IMR-90 (cell line): Measurements from ENCODE around the gene COL5A2. TPM values are rescaled to one million over a fixed set of nuclear protein-coding genes. Genes with fewer than 3 reads are reported as not detected.

Source experiments
- ATAC-seq: fragments of 200-7000 bp; cut with Tn5 transposase; 2 replicates; pipeline ENCODE4 v1.9.1; 2020; ENCODE audit warnings: low read depth, mild to moderate bottlenecking, moderate library complexity
- BruUV-seq: library from RNA; stranded (reverse); fragments of 400-500 nt; replicated peaks from 2 replicates; lab custom pipeline; 2021; lab: Mats Ljungman, UMichigan
- CTCF ChIA-PET: fragments of 300-600 bp; formaldehyde crosslinking; extraction: SDS; loops from one replicate; lab custom pipeline; 2021; ENCODE audit warnings: antibody characterized with exemption; lab: Yijun Ruan, JAX
- POLR2A ChIA-PET: fragments of 300-600 bp; sonication (Branson Sonifier 250); formaldehyde crosslinking; loops from one replicate; lab custom pipeline; 2022; ENCODE audit warnings: antibody characterized with exemption; ENCODE audit not compliant: unreplicated experiment; lab: Charles Lee
- DNase-seq: peaks from one replicate; pipeline ENCODE4 v3.0.0; 2013
- H2AFZ ChIP-seq: replicated peaks from 2 replicates; pipeline ENCODE3; 2013; ENCODE audit warnings: low read length, mild to moderate bottlenecking; ENCODE audit not compliant: poor library complexity
- H2AK5ac ChIP-seq: 2 replicates; pipeline ENCODE4 v1.6.1; 2013; ENCODE audit warnings: low read depth, low read length, inconsistent platforms
- H2AK9ac ChIP-seq: replicated peaks from 2 replicates; pipeline ENCODE3; 2013; ENCODE audit warnings: mild to moderate bottlenecking, low read depth, low read length, moderate library complexity; ENCODE audit not compliant: poor library complexity
- H2BK120ac ChIP-seq: 2 replicates; pipeline ENCODE4 v1.6.1; 2013; ENCODE audit warnings: low read depth, low read length, inconsistent platforms
- H2BK15ac ChIP-seq: 3 replicates; pipeline ENCODE4 v1.6.1; 2013; ENCODE audit warnings: low read depth, low read length, inconsistent platforms
- H2BK20ac ChIP-seq: 2 replicates; pipeline ENCODE4 v1.6.1; 2013; ENCODE audit warnings: low read depth, mild to moderate bottlenecking, inconsistent platforms, low read length, moderate library complexity
- H2BK5ac ChIP-seq: 2 replicates; pipeline ENCODE4 v1.6.1; 2013; ENCODE audit warnings: mild to moderate bottlenecking, low read depth, low read length, inconsistent platforms; ENCODE audit not compliant: poor library complexity, severe bottlenecking
- H3K14ac ChIP-seq: replicated peaks from 2 replicates; pipeline ENCODE4 v1.6.1; 2013; ENCODE audit warnings: low read depth, low read length, inconsistent platforms
- H3K18ac ChIP-seq: 2 replicates; pipeline ENCODE4 v1.6.1; 2013; ENCODE audit warnings: low read depth, low read length, control low read depth
- H3K23ac ChIP-seq: 2 replicates; pipeline ENCODE4 v1.6.1; 2013; ENCODE audit warnings: low read depth, low read length, inconsistent platforms
- H3K27ac ChIP-seq: 2 replicates; pipeline ENCODE4 v1.5.1; 2013; ENCODE audit warnings: mild to moderate bottlenecking, control low read depth, low read length; ENCODE audit not compliant: insufficient read depth
- H3K27me3 ChIP-seq: 2 replicates; pipeline ENCODE4 v1.6.1; 2013; ENCODE audit warnings: low read length; ENCODE audit not compliant: control insufficient read depth, insufficient read depth
- H3K36me3 ChIP-seq: 2 replicates; pipeline ENCODE4 v1.6.1; 2013; ENCODE audit warnings: low read length, mixed read lengths; ENCODE audit not compliant: control insufficient read depth, insufficient read depth
- H3K4ac ChIP-seq: 2 replicates; pipeline ENCODE4 v1.6.1; 2013; ENCODE audit warnings: low read depth, low read length, inconsistent platforms
- H3K4me1 ChIP-seq: 2 replicates; pipeline ENCODE4 v1.6.1; 2013; ENCODE audit warnings: low read length, mixed read lengths; ENCODE audit not compliant: control insufficient read depth, insufficient read depth
- H3K4me2 ChIP-seq: 2 replicates; pipeline ENCODE4 v1.6.1; 2013; ENCODE audit warnings: low read depth, mild to moderate bottlenecking, control low read depth, low read length, moderate library complexity
- H3K4me3 ChIP-seq: 2 replicates; pipeline ENCODE4 v1.5.1; 2013; ENCODE audit warnings: low read depth, mild to moderate bottlenecking, control low read depth, low read length, moderate library complexity; ENCODE audit not compliant: insufficient read depth
- H3K56ac ChIP-seq: 2 replicates; pipeline ENCODE4 v1.6.1; 2013; ENCODE audit warnings: low read length, inconsistent platforms; ENCODE audit not compliant: insufficient read depth; ENCODE audit errors: extremely low read depth
- H3K79me1 ChIP-seq, 2 experiments: 2 replicates each; pipeline ENCODE4 v1.6.1; 2013; ENCODE audit warnings: low read length in 2 of 2, inconsistent platforms in 1 of 2, low read depth in 1 of 2
- H3K9ac ChIP-seq: 2 replicates; pipeline ENCODE4 v1.6.1; 2013; ENCODE audit warnings: low read depth, low read length, control low read depth
- H3K9me1 ChIP-seq: 2 replicates; pipeline ENCODE4 v1.6.1; 2013; ENCODE audit warnings: low read length, inconsistent platforms; ENCODE audit not compliant: insufficient read depth
- H3K9me3 ChIP-seq: 2 replicates; pipeline ENCODE4 v1.6.1; 2013; ENCODE audit warnings: low read length; ENCODE audit not compliant: control insufficient read depth, insufficient read depth
- H4K20me1 ChIP-seq: 2 replicates; pipeline ENCODE4 v1.6.1; 2013; ENCODE audit warnings: low read length, inconsistent platforms; ENCODE audit not compliant: insufficient read depth
- H4K5ac ChIP-seq: 2 replicates; pipeline ENCODE4 v1.6.1; 2013; ENCODE audit warnings: mild to moderate bottlenecking, low read depth, low read length, control low read depth
- H4K8ac ChIP-seq, 2 experiments: 2 replicates each; pipeline ENCODE4 v1.6.1; 2013; ENCODE audit warnings: low read depth in 2 of 2, low read length in 2 of 2, control low read depth in 1 of 2, inconsistent platforms in 1 of 2
- H4K91ac ChIP-seq: 2 replicates; pipeline ENCODE4 v1.6.1; 2013; ENCODE audit warnings: low read depth, low read length, inconsistent platforms; ENCODE audit not compliant: insufficient read depth
- BHLHE40 ChIP-seq: fragments of 150-350 bp; IDR thresholded peaks from 2 replicates; pipeline ENCODE4 v1.6.1; 2016; ENCODE audit warnings: mild to moderate bottlenecking, low read depth, low read length
- CEBPB ChIP-seq: IDR thresholded peaks from 2 replicates; pipeline ENCODE4 v1.6.1; 2012; ENCODE audit warnings: low read depth, low read length, improper control_type of control experiment
- CHD1 ChIP-seq: IDR thresholded peaks from 2 replicates; pipeline ENCODE4 v1.6.1; 2012; ENCODE audit warnings: low read depth, low read length, improper control_type of control experiment
- CTCF ChIP-seq: conservative IDR thresholded peaks from 2 replicates; pipeline ENCODE4 v1.5.1; 2012; ENCODE audit warnings: mild to moderate bottlenecking, low read depth, low read length, improper control_type of control experiment
- ELK1 ChIP-seq: fragments of 150-350 bp; IDR thresholded peaks from 2 replicates; pipeline ENCODE4 v1.6.1; 2016; ENCODE audit warnings: low read depth, mild to moderate bottlenecking, low read length, moderate library complexity, borderline replicate concordance
- FOS ChIP-seq: fragments of 150-350 bp; IDR thresholded peaks from 2 replicates; pipeline ENCODE4 v1.6.1; 2016; ENCODE audit warnings: low read depth, low read length
- MAFK ChIP-seq: IDR thresholded peaks from 2 replicates; pipeline ENCODE4 v1.6.1; 2012; ENCODE audit warnings: low read depth, low read length, improper control_type of control experiment
- MAZ ChIP-seq: IDR thresholded peaks from 2 replicates; pipeline ENCODE4 v1.6.1; 2012; ENCODE audit warnings: low read depth, mild to moderate bottlenecking, low read length, improper control_type of control experiment, moderate library complexity, borderline replicate concordance
- MXI1 ChIP-seq: IDR thresholded peaks from 2 replicates; pipeline ENCODE4 v1.6.1; 2012; ENCODE audit warnings: low read depth, mild to moderate bottlenecking, low read length, moderate library complexity, borderline replicate concordance
- NFE2L2 ChIP-seq: fragments of 150-350 bp; IDR thresholded peaks from 2 replicates; pipeline ENCODE4 v1.6.1; 2016; ENCODE audit warnings: low read depth, mild to moderate bottlenecking, low read length
- POLR2A ChIP-seq: IDR thresholded peaks from 2 replicates; pipeline ENCODE4 v1.6.1; 2012; ENCODE audit warnings: mild to moderate bottlenecking, low read depth, low read length
- RAD21 ChIP-seq: IDR thresholded peaks from 2 replicates; pipeline ENCODE4 v1.6.1; 2012; ENCODE audit warnings: low read length, improper control_type of control experiment
- RCOR1 ChIP-seq: IDR thresholded peaks from 2 replicates; pipeline ENCODE4 v1.6.1; 2012; ENCODE audit warnings: mild to moderate bottlenecking, low read length, improper control_type of control experiment; ENCODE audit not compliant: insufficient replicate concordance
- RFX5 ChIP-seq: IDR thresholded peaks from 2 replicates; pipeline ENCODE4 v1.8.0; 2012; ENCODE audit warnings: low read depth, mild to moderate bottlenecking, low read length, moderate library complexity
- SMC3 ChIP-seq: fragments of 150-350 bp; IDR thresholded peaks from 2 replicates; pipeline ENCODE4 v1.6.1; 2016; ENCODE audit warnings: low read depth, mild to moderate bottlenecking, antibody characterized with exemption, low read length, moderate library complexity
- USF2 ChIP-seq: fragments of 150-350 bp; IDR thresholded peaks from 2 replicates; pipeline ENCODE4 v1.6.1; 2017; ENCODE audit warnings: mild to moderate bottlenecking, antibody characterized with exemption, low read length, low read depth
- WGBS, 2 experiments: methylation state at CpG; one replicate each; pipeline versions ENCODE4 v1.1.5 to v1.1.7; 2013; ENCODE audit warnings: missing lambda C conversion rate in 2 of 2; ENCODE audit not compliant: insufficient read length in 1 of 2; ENCODE audit errors: extremely low coverage in 2 of 2; 5-methylcytosine and 5-hydroxymethylcytosine counted together
- dilution Hi-C: fragments of 300-500 bp; cut with HindIII; formaldehyde crosslinking; loops from one replicate; pipeline ENCODE4 v1.14.3; 2018; ENCODE audit warnings: low sequenced_read_pairs; ENCODE audit not compliant: unreplicated experiment
- in situ Hi-C: fragments of 300-500 bp; cut with MboI; formaldehyde crosslinking; loops from 3 replicates; pipeline ENCODE4 v1.14.3; 2019; ENCODE audit warnings: low sequenced_read_pairs, inconsistent platforms, mixed read lengths
- intact Hi-C: fragments of 100-400 bp; cut with micrococcal nuclease; formaldehyde crosslinking; loops from 2 replicates; pipeline ENCODE4 v1.10.0; 2022
- polyA plus RNA-seq, 3 experiments: library from polyadenylated mRNA; depleted of rRNA; stranded (reverse); fragments of >200 nt; gene quantifications; 2 replicates each; pipeline ENCODE4 v1.2.3, GENCODE V29; 2012; ENCODE audit warnings: low replicate concordance in 1 of 3
- total RNA-seq: library from RNA; depleted of rRNA; stranded (reverse); fragments of >200 nt; gene quantifications from 2 replicates; pipeline ENCODE4 v1.2.3, GENCODE V29; 2012

Gene COL5A2
- total and polyA plus RNA-seq, 2 of the 4 experiments (the other 2 are of a cell fraction): 181 to 257 TPM

- Histone ChIP-seq H2BK120ac (peak overlapping the region; percentile 56), H4K5ac (peak overlapping the region; percentile 91; the same call in 1 of the 2 replicates), H3K4me1 (peaks cover 7% of the 10 kb centered on the region), H3K9me3 (no peaks in the 10 kb centered on the region), H2AK9ac (no peak overlapping the region), H3K14ac (peak overlapping the region; percentile 64; the same call in 1 of the 2 replicates), H3K4me3 (no peak overlapping the region), H3K18ac (peak overlapping the region; percentile 82; the same call in 1 of the 2 replicates), H3K27ac (peak overlapping the region; percentile 23; the same call in 1 of the 2 replicates), H2BK5ac (peak overlapping the region; percentile 84), H4K91ac (no peak overlapping the region), H3K4ac (peak overlapping the region; percentile 55; the same call in 1 of the 2 replicates), H3K4me2 (peak overlapping the region; percentile 49; the same call in 1 of the 2 replicates), H3K9me1 (peaks cover 7% of the 10 kb centered on the region; the same call in 1 of the 2 replicates), H3K79me1 (peaks cover 24 to 45% of the 10 kb centered on the region in 2 experiments; a peak in 3 of 4 replicates), H3K36me3 (peaks cover 47% of the 10 kb centered on the region), H3K9ac (no peak overlapping the region), H4K20me1 (no peaks in the 10 kb centered on the region), H3K23ac (no peak overlapping the region), H2BK15ac (no peak overlapping the region), H2AFZ (no peak overlapping the region), H4K8ac (peak overlapping the region; percentile 38 to 77; a peak in 2 of 4 replicates), H3K27me3 (no peaks in the 10 kb centered on the region), H2AK5ac (no peak overlapping the region; the same call in 1 of the 2 replicates), H2BK20ac (peak overlapping the region; percentile 50; the same call in 1 of the 2 replicates), H3K56ac (no peak overlapping the region)
- dilution Hi-C loops (no loop called here), intact Hi-C loops (no loop called here), in situ Hi-C loops (no loop called here)
- DNase-seq (peak; percentile 58), ATAC-seq (peak; percentile 63)
- BruUV-seq: no TSS peak
- POLR2A ChIA-PET: no interaction called here
- WGBS, 2 experiments: 83% methylated on average over 1 of the region's 1 CpG; no CpG with 5 or more reads in 1 of the 2 experiments
- CTCF ChIA-PET: interaction anchor here (0.5 to 0.6 kb wide), 2 partner anchors 38 to 236 kb away, joined by 3 read pairs; no protein-coding TSS in a partner anchor
- TF ChIP-seq MAZ (no peak), USF2 (no peak), RCOR1 (no peak), BHLHE40 (no peak), ELK1 (no peak), FOS (no peak), POLR2A (no peak), CHD1 (no peak), NFE2L2 (no peak), RFX5 (no peak), RAD21 (no peak), MAFK (no peak), SMC3 (no peak), CEBPB (no peak), CTCF (no peak), MXI1 (no peak)
These were observed 129.8 kb downstream of the COL5A2 start for GRCh38 chr2:189049709-189050164.
